ENCODE results near the gene TSEN54. TPM values are rescaled to one million over a fixed set of nuclear protein-coding genes. Genes with fewer than 3 reads are reported as not detected.
"Not testable (repeated sequence)": the region's sequence is repeated elsewhere in the genome, so short reads cannot be mapped to it uniquely, and the experiment has no call there.

The TSEN54 gene
- total RNA-seq, 1 donor from 2014 or later, result 24.0 TPM

GRCh38 chr17:75475144-75475835, 41.0 kb upstream of the TSEN54 start:
- no peak overlapping the region for H3K4me3 ChIP-seq (ENCODE audit: low read depth, low read length)
- TF ChIP-seq CTCF (conservative IDR thresholded peaks at IDR 0.05; ENCODE audit: low read depth, low read length), result no peak
- no peak for DNase-seq (ENCODE audit: low read depth)

GRCh38 chr17:75475851-75476250, 40.5 kb upstream of the TSEN54 start:
- H3K4me3 ChIP-seq (ENCODE audit: low read depth, low read length), result no peak overlapping the region
- no peak for DNase-seq (ENCODE audit: low read depth)
- TF ChIP-seq CTCF (conservative IDR thresholded peaks at IDR 0.05; ENCODE audit: low read depth, low read length), result no peak

- no peak for DNase-seq (ENCODE audit: low read depth)
- TF ChIP-seq CTCF (conservative IDR thresholded peaks at IDR 0.05; ENCODE audit: low read depth, low read length), result no peak
- H3K4me3 ChIP-seq (ENCODE audit: low read depth, low read length), result no peak overlapping the region
These were observed 40.1 kb upstream of the TSEN54 start for GRCh38 chr17:75476271-75476671.

- no peak for TF ChIP-seq CTCF (conservative IDR thresholded peaks at IDR 0.05; ENCODE audit: low read depth, low read length)
- DNase-seq (ENCODE audit: low read depth), result no peak
- no peak overlapping the region for H3K4me3 ChIP-seq (ENCODE audit: low read depth, low read length)
These were observed 39.4 kb upstream of the TSEN54 start for GRCh38 chr17:75476752-75477489.

DNA sequence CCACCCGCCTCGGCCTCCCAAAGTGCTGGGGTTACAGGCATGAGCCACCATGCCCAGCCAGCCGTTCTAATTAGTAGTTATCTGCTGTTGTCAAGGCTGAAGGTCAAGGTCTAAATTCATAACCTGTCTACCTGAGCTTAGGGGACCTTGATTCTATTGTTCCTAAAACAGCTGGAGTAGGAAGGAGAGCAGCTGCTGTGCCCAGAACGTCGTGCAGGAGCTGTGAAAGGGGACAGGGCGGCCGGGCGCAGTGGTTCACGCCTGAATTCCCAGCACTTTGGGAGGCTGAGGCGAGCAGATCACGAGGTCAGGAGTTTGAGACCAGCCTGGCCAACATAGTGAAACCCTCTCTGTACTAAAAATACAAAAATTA, 38.9 kb upstream of the TSEN54 start:
- DNase-seq (ENCODE audit: low read depth); H3K4me3 ChIP-seq (ENCODE audit: low read depth, low read length): not testable (repeated sequence)

DNA sequence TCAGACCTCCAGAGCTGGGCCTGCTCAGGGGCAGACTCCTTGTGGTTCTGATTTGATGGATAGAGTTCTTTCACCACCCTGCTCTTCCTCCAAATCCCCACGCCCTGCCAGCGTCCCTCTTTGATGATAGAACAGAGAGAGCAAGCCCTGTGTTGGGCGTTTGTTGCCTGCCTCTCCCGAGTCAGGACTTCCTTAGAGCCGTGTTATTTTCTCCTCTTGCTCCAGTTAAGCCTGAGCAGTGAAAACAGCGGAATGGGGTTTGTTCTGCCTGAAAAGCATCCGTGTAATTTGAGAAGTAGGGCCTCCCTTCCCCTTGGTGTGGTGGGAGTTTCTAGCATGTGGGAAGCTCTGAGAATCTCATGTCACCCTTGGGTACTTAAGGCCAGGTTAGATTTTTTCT, 37.8 kb upstream of the TSEN54 start:
- H3K4me3 ChIP-seq (ENCODE audit: low read depth, low read length), result no peak overlapping the region
- DNase-seq (ENCODE audit: low read depth), result no peak
- no peak for TF ChIP-seq CTCF (conservative IDR thresholded peaks at IDR 0.05; ENCODE audit: low read depth, low read length)

DNA sequence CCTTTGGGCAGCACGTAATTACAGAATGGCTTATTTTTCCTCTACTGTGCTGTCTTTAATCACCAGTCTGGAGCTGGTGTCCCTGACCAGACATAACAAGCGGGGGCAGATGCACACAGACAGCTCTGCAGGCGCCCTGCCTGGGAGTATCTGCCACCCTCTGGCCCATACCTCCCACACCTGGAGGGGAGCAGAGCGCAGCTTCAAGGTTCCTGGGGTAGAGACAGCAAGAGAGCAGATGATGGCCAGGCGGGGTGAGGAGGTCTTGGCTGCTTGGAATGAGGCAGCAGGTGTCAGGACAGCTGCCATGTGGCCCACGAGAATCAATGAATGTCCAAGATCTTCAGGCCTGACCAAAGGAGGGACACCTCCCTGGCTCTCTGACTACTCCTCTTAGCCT, 36.0 kb upstream of the TSEN54 start:
- H3K4me3 ChIP-seq (ENCODE audit: low read depth, low read length), result no peak overlapping the region
- no peak for TF ChIP-seq CTCF (conservative IDR thresholded peaks at IDR 0.05; ENCODE audit: low read depth, low read length)
- DNase-seq (ENCODE audit: low read depth), result no peak
